Measurements from ENCODE around the gene CRADD. TPM values are rescaled to one million over a fixed set of nuclear protein-coding genes. Genes with fewer than 3 reads are reported as not detected.

CRADD gene
- polyA plus RNA-seq, 1 of the 3 experiments (the other 2 are of a cell fraction) = 13.6 TPM

- no peak overlapping the region for H2AFZ ChIP-seq (ENCODE audit: low read depth)
- H3K36me3 ChIP-seq (replicated peaks in 1 of 2; ENCODE audit: control insufficient read depth in 1 of 2, insufficient read depth in 2 of 2, low read length in 1 of 2) = no peaks in the 10 kb centered on the region
- H3K79me2 ChIP-seq (ENCODE audit: insufficient read depth) = no peaks in the 10 kb centered on the region
- no peak for DNase-seq
- no peaks in the 10 kb centered on the region for H3K27me3 ChIP-seq (ENCODE audit: insufficient read depth)
- TF ChIP-seq SIN3A (IDR thresholded peaks at IDR 0.05; ENCODE audit: borderline replicate concordance, low read depth, low read length) (no peak), MAX (IDR thresholded peaks at IDR 0.05; ENCODE audit: low read depth) (no peak), GATA2 (CRISPR knock-in tag; IDR thresholded peaks at IDR 0.05) (no peak), EZH2phosphoT487 (IDR thresholded peaks at IDR 0.05; ENCODE audit: borderline replicate concordance, low read depth) (no peak), RCOR1 (IDR thresholded peaks at IDR 0.05; ENCODE audit: low read length) (no peak), ELF1 (IDR thresholded peaks at IDR 0.05) (no peak), CTCF (IDR thresholded peaks at IDR 0.05) (no peak)
- H3K9me2 ChIP-seq = no peaks in the 10 kb centered on the region
- H3K4me2 ChIP-seq = no peak overlapping the region
- no peak overlapping the region for H3K9ac ChIP-seq
- H3K4me1 ChIP-seq (ENCODE audit: control insufficient read depth in 1 of 2, insufficient read depth in 2 of 2, low read depth in 1 of 2, low read length in 1 of 2) = no peaks in the 10 kb centered on the region
- no peak overlapping the region for H3K4me3 ChIP-seq (ENCODE audit: low read depth in 2 of 2, low read length in 1 of 2)
- no peak overlapping the region for H3K27ac ChIP-seq (ENCODE audit: low read depth in 2 of 2, low read length in 1 of 2)
- H4K20me1 ChIP-seq (ENCODE audit: insufficient read depth) = no peaks in the 10 kb centered on the region
- ChIA-PET CTCF (no interaction called here), POLR2A (no interaction called here)
- 83% methylated on average over 1 of the region's 1 CpG for WGBS (ENCODE audit: low lambda C conversion rate)
- no peaks in the 10 kb centered on the region for H3K9me3 ChIP-seq
- peaks cover 6% of the 10 kb centered on the region for H3F3A ChIP-seq (replicated peaks; ENCODE audit: insufficient read depth)
Measured at GRCh38 chr12:93632383-93632782, 44.8 kb upstream of the CRADD start.

- Histone ChIP-seq H3K27ac (ENCODE audit: low read depth in 2 of 2, low read length in 1 of 2) (0 out of 4 replicates have a peak overlapping the region, but pooled peaks of 1 of the 2 experiments have one; percentile 24), H3K4me3 (ENCODE audit: low read depth in 2 of 2, low read length in 1 of 2) (no peak overlapping the region), H3K9me3 (no peaks in the 10 kb centered on the region), H3K4me1 (ENCODE audit: control insufficient read depth in 1 of 2, insufficient read depth in 2 of 2, low read depth in 1 of 2, low read length in 1 of 2) (no peaks in the 10 kb centered on the region; a peak in 1 of 4 replicates), H4K20me1 (ENCODE audit: insufficient read depth) (no peaks in the 10 kb centered on the region), H3K27me3 (ENCODE audit: insufficient read depth) (no peaks in the 10 kb centered on the region), H3K9ac (no peak overlapping the region), H3F3A (replicated peaks; ENCODE audit: insufficient read depth) (peaks cover 16% of the 10 kb centered on the region), H3K9me2 (no peaks in the 10 kb centered on the region), H3K4me2 (no peak overlapping the region), H3K36me3 (replicated peaks in 1 of 2; ENCODE audit: control insufficient read depth in 1 of 2, insufficient read depth in 2 of 2, low read length in 1 of 2) (no peaks in the 10 kb centered on the region), H3K79me2 (ENCODE audit: insufficient read depth) (no peaks in the 10 kb centered on the region), H2AFZ (ENCODE audit: low read depth) (no peak overlapping the region)
- TF ChIP-seq CHD2 (IDR thresholded peaks at IDR 0.05; ENCODE audit: low read length, partially characterized antibody) (no peak), YY1 (IDR thresholded peaks at IDR 0.05; ENCODE audit: low read depth) (no peak), SIN3A (IDR thresholded peaks at IDR 0.05; ENCODE audit: borderline replicate concordance, low read depth, low read length) (no peak), SMC3 (IDR thresholded peaks at IDR 0.05; ENCODE audit: low read depth, low read length) (no peak), CTCF (IDR thresholded peaks at IDR 0.05) (no peak), PBX3 (IDR thresholded peaks at IDR 0.05) (0 out of 2 replicates have a peak, but pooled peaks have one; percentile 12), NRF1 (IDR thresholded peaks at IDR 0.05; ENCODE audit: low read depth, low read length) (no peak), EP300 (IDR thresholded peaks at IDR 0.05; ENCODE audit: borderline replicate concordance in 1 of 2, low read depth in 1 of 2, low read length in 1 of 2) (no peak)
- DNase-seq = no peak
- WGBS (ENCODE audit: low lambda C conversion rate) = 62% methylated on average over 3 of the region's 3 CpGs
- POLR2A ChIA-PET = no interaction called here
- CTCF ChIA-PET = no interaction called here
Measured at GRCh38 chr12:93634416-93634815, 42.8 kb upstream of the CRADD start.
